GM23338 (cell line): ENCODE measurements around the gene PRR35. TPM values are rescaled to one million over a fixed set of nuclear protein-coding genes. Genes with fewer than 3 reads are reported as not detected.

ENCODE experiments used
- ATAC-seq: fragments of 200-7000 bp; cut with Tn5 transposase; 3 replicates; pipeline ENCODE4 v1.9.1; 2020
- DNase-seq: peaks from one replicate; pipeline ENCODE4 v3.0.0-alpha.2; 2015; ENCODE audit warnings: low spot score
- H2AFZ ChIP-seq: fragments of 200-600 bp; sonication (generic); 2 replicates; pipeline ENCODE4 v1.8.0; 2016; ENCODE audit warnings: antibody characterized with exemption, mild to moderate bottlenecking, moderate library complexity
- H3F3A ChIP-seq: fragments of 200-600 bp; sonication (generic); replicated peaks from 2 replicates; pipeline ENCODE4 v1.8.0; 2017; ENCODE audit warnings: antibody characterized with exemption, mixed run types, low read depth
- H3K27ac ChIP-seq: fragments of 200-600 bp; sonication (generic); 2 replicates; pipeline ENCODE4 v1.6.1; 2016; ENCODE audit warnings: low read depth
- H3K27me3 ChIP-seq: fragments of 200-600 bp; sonication (generic); 2 replicates; pipeline ENCODE4 v1.8.0; 2016; ENCODE audit warnings: mild to moderate bottlenecking, mixed run types, moderate library complexity; ENCODE audit not compliant: insufficient read depth
- H3K36me3 ChIP-seq: fragments of 200-600 bp; sonication (generic); 2 replicates; pipeline ENCODE4 v1.8.0; 2016; ENCODE audit warnings: mild to moderate bottlenecking; ENCODE audit not compliant: insufficient read depth
- H3K4me1 ChIP-seq: fragments of 200-600 bp; sonication (generic); 2 replicates; pipeline ENCODE4 v1.8.0; 2016; ENCODE audit warnings: mild to moderate bottlenecking, moderate library complexity; ENCODE audit not compliant: insufficient read depth
- H3K4me2 ChIP-seq: fragments of 200-600 bp; sonication (generic); 2 replicates; pipeline ENCODE4 v1.7.1; 2017; ENCODE audit warnings: mixed run types
- H3K4me3 ChIP-seq: fragments of 200-600 bp; sonication (generic); 2 replicates; pipeline ENCODE4 v1.6.1; 2016; ENCODE audit warnings: mixed run types
- H3K79me2 ChIP-seq: fragments of 200-600 bp; sonication (generic); replicated peaks from 2 replicates; pipeline ENCODE4 v1.8.0; 2017; ENCODE audit warnings: mild to moderate bottlenecking; ENCODE audit not compliant: insufficient read depth
- H3K9me2 ChIP-seq: fragments of 200-600 bp; sonication (generic); 2 replicates; pipeline ENCODE4 v1.8.0; 2017; ENCODE audit not compliant: insufficient read depth
- H4K20me1 ChIP-seq: fragments of 200-600 bp; sonication (generic); replicated peaks from 2 replicates; pipeline ENCODE4 v1.8.0; 2017; ENCODE audit warnings: mild to moderate bottlenecking; ENCODE audit not compliant: insufficient read depth
- H3K27ac Mint-ChIP-seq: 2 replicates; pipeline ENCODE4 v1.8.0; 2020; ENCODE audit warnings: inconsistent platforms, mild to moderate bottlenecking, moderate library complexity, mixed read lengths
- H3K27me3 Mint-ChIP-seq: 3 replicates; pipeline ENCODE4 v1.8.0; 2022; ENCODE audit warnings: low read depth, mild to moderate bottlenecking, moderate library complexity, mixed read lengths, inconsistent platforms; ENCODE audit not compliant: insufficient read depth, poor library complexity
- H3K36me3 Mint-ChIP-seq: 3 replicates; pipeline ENCODE4 v1.8.0; 2021; ENCODE audit warnings: low read depth, mild to moderate bottlenecking, inconsistent platforms, moderate library complexity, mixed read lengths
- H3K4me1 Mint-ChIP-seq: 3 replicates; pipeline ENCODE4 v1.8.0; 2020; ENCODE audit warnings: mild to moderate bottlenecking, inconsistent platforms, mixed read lengths
- H3K4me3 Mint-ChIP-seq: 3 replicates; pipeline ENCODE4 v1.8.0; 2021; ENCODE audit warnings: moderate library complexity, mild to moderate bottlenecking, inconsistent platforms, mixed read lengths
- H3K9me3 Mint-ChIP-seq: 3 replicates; pipeline ENCODE4 v1.8.0; 2020; ENCODE audit warnings: moderate library complexity, mild to moderate bottlenecking, inconsistent platforms, mixed read lengths
- CREB1 ChIP-seq: fragments of 250-450 bp; sonication (Bioruptor Pico); IDR thresholded peaks from 2 replicates; pipeline ENCODE4 v1.5.0; 2020; ENCODE audit warnings: low read depth, mild to moderate bottlenecking, moderate library complexity
- CTCF ChIP-seq, 2 experiments: fragments of 200-600 bp in 1 of 2; sonication (generic) in 1 of 2; conservative IDR thresholded peaks; 2 replicates each; pipeline versions ENCODE4 v1.5.1 to v1.6.1; 2016 to 2017; ENCODE audit warnings: antibody characterized with exemption in 2 of 2, low read depth in 2 of 2, mild to moderate bottlenecking in 2 of 2, moderate library complexity in 1 of 2
- EZH2 ChIP-seq: fragments of 200-600 bp; sonication (generic); IDR thresholded peaks from one replicate; pipeline ENCODE4 v1.8.0; 2017; ENCODE audit warnings: antibody characterized with exemption, mild to moderate bottlenecking, low read depth; ENCODE audit not compliant: unreplicated experiment
- EZH2phosphoT487 ChIP-seq: fragments of 200-600 bp; sonication (generic); IDR thresholded peaks from one replicate; pipeline ENCODE4 v1.8.1; 2018; ENCODE audit warnings: antibody characterized with exemption; ENCODE audit not compliant: unreplicated experiment
- JUNB ChIP-seq: IDR thresholded peaks from one replicate; pipeline ENCODE4 v1.6.1; 2016; ENCODE audit warnings: antibody characterized with exemption; ENCODE audit not compliant: unreplicated experiment
- NANOG ChIP-seq: IDR thresholded peaks from 2 replicates; pipeline ENCODE4 v1.6.1; 2016; ENCODE audit warnings: antibody characterized with exemption, borderline replicate concordance
- POLR2AphosphoS5 ChIP-seq: IDR thresholded peaks from 2 replicates; pipeline ENCODE4 v1.6.1; 2016; ENCODE audit warnings: antibody characterized with exemption, low read depth
- REST ChIP-seq: IDR thresholded peaks from one replicate; pipeline ENCODE4 v1.6.1; 2018; ENCODE audit warnings: antibody characterized with exemption; ENCODE audit not compliant: unreplicated experiment
- STAT1 ChIP-seq: IDR thresholded peaks from one replicate; pipeline ENCODE4 v1.6.1; 2016; ENCODE audit warnings: antibody characterized with exemption; ENCODE audit not compliant: unreplicated experiment
- ZNF114 ChIP-seq: fragments of 250-450 bp; sonication (Bioruptor Pico); IDR thresholded peaks from 2 replicates; pipeline ENCODE4 v1.5.0; 2020; ENCODE audit warnings: mild to moderate bottlenecking, moderate library complexity
- ZNF331 ChIP-seq: fragments of 250-450 bp; sonication (Bioruptor Pico); IDR thresholded peaks from 2 replicates; pipeline ENCODE4 v1.5.0; 2020; ENCODE audit warnings: low read depth, mild to moderate bottlenecking, moderate library complexity
- ZNF462 ChIP-seq: fragments of 250-450 bp; sonication (Bioruptor Pico); IDR thresholded peaks from 2 replicates; pipeline ENCODE4 v1.5.0; 2020; ENCODE audit warnings: mild to moderate bottlenecking, moderate library complexity
- polyA plus RNA-seq: library from polyadenylated mRNA; unstranded; fragments of >200 nt; fragmentation: Nextera tagmentation; extraction: Ambion mirVana; gene quantifications from 2 replicates; pipeline ENCODE4 v1.2.1, GENCODE V29; 2016
- total RNA-seq: library from RNA; depleted of rRNA; stranded (reverse); fragments of >200 nt; shearing (Covaris generic); gene quantifications from 2 replicates; pipeline ENCODE4 v1.2.3, GENCODE V29; 2014
- TF ChIP-seq, protein P1 (sequence below): IDR thresholded peaks from 2 replicates; pipeline ENCODE4 v1.6.1; 2016; ENCODE audit warnings: antibody characterized with exemption

The PRR35 gene
- total and polyA plus RNA-seq, 2 experiments from 2014 or later = 0.32 to 1.4 TPM

DNA sequence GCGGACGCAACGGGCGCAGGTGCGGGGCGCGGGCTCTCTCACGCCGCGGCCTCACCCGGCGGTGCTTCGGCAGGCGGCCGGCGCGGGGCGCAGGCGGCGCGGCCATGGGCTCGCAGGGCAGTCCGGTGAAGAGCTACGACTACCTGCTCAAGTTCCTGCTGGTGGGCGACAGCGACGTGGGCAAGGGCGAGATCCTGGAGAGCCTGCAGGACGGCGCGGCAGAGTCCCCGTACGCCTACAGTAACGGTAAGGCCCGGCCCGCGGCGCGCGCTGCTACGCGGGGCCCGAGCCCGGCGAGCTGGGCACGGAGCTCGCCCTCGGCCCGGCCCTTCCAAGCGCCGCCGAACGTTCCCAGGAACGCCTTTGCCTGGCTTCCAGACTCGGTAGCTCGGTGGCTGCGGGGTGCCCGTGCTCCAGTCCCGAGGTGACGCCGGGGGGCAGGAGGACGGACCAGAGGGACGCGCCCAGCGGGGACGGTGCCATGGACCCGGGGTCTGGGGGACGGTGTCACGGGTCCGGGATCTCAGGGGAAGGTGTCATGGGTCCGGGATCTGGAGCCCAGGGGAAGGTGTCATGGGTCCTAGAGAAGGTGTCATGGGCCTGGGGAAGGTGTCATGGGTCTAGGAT is 30.1 kb downstream of the PRR35 start:
- no peak overlapping the region for H2AFZ ChIP-seq
- H4K20me1 ChIP-seq = peaks cover 31% of the 10 kb centered on the region
- Mint-ChIP-seq H3K4me1 (peaks cover 16% of the 10 kb centered on the region), H3K9me3 (no peaks in the 10 kb centered on the region; the same call in 1 of the 3 replicates), H3K4me3 (peak overlapping the region; percentile 78), H3K27me3 (peaks cover 34% of the 10 kb centered on the region), H3K27ac (peak overlapping the region; percentile 5; the same call in 1 of the 2 replicates), H3K36me3 (peaks cover 3% of the 10 kb centered on the region; the same call in 1 of the 3 replicates)
- DNase-seq (no peak), ATAC-seq (no peak)
- H3K36me3 ChIP-seq = no peaks in the 10 kb centered on the region
- peaks cover 32% of the 10 kb centered on the region for H3K79me2 ChIP-seq
- peak overlapping the region; percentile 84 for H3K4me3 ChIP-seq
- H3F3A ChIP-seq = peaks cover 8% of the 10 kb centered on the region; the same call in 1 of the 2 replicates
- peaks cover 29% of the 10 kb centered on the region for H3K27me3 ChIP-seq
- no peak overlapping the region for H3K27ac ChIP-seq
- TF ChIP-seq CREB1 (CRISPR knock-in tag) (no peak), NANOG (no peak), REST (no peak), EZH2phosphoT487 (no peak), ZNF114 (CRISPR knock-in tag) (no peak), STAT1 (no peak), CTCF (conservative IDR thresholded peaks at IDR 0.05; ENCODE audit: low read depth in 2 of 2) (no peak), JUNB (no peak), ZNF462 (no peak), EZH2 (no peak), POLR2AphosphoS5 (no peak), ZNF331 (no peak)
- TF ChIP-seq, protein P1, sequence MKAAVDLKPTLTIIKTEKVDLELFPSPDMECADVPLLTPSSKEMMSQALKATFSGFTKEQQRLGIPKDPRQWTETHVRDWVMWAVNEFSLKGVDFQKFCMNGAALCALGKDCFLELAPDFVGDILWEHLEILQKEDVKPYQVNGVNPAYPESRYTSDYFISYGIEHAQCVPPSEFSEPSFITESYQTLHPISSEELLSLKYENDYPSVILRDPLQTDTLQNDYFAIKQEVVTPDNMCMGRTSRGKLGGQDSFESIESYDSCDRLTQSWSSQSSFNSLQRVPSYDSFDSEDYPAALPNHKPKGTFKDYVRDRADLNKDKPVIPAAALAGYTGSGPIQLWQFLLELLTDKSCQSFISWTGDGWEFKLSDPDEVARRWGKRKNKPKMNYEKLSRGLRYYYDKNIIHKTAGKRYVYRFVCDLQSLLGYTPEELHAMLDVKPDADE = no peak
- H3K9me2 ChIP-seq = no peaks in the 10 kb centered on the region
- H3K4me1 ChIP-seq = no peaks in the 10 kb centered on the region
- H3K4me2 ChIP-seq = peak overlapping the region; percentile 88
